Vagina (tissue), 2 donors: ENCODE data around the gene MYH8. TPM values are rescaled to one million over a fixed set of nuclear protein-coding genes. Genes with fewer than 3 reads are reported as not detected.

Source experiments
- DNase-seq, 2 donors: peaks; one replicate each; pipeline ENCODE4 v3.0.0-alpha.2; 2017; ENCODE audit errors: extremely low spot score in 2 of 2
- H3K27ac ChIP-seq: fragments of 200-600 bp; sonication (generic); one replicate; pipeline ENCODE4 v1.5.1; 2019
- H3K27me3 ChIP-seq: fragments of 200-600 bp; sonication (generic); one replicate; pipeline ENCODE4 v1.5.1; 2019
- H3K36me3 ChIP-seq, 2 donors: fragments of 200-600 bp; sonication (generic); one replicate each; pipeline ENCODE4 v1.5.1; 2017 to 2019
- H3K4me1 ChIP-seq: fragments of 200-600 bp; sonication (generic); one replicate; pipeline ENCODE4 v1.5.1; 2019
- H3K4me3 ChIP-seq, 2 donors: fragments of 200-600 bp; sonication (generic); 1 replicate in 1 of 2; 2 replicates in 1 of 2; pipeline ENCODE4 v1.5.1; 2016 to 2019
- H3K9me3 ChIP-seq: fragments of 200-600 bp; sonication (generic); one replicate; pipeline ENCODE4 v1.5.1; 2019
- POLR2A ChIP-seq, 2 donors: fragments of 450-650 bp; IDR thresholded peaks; one replicate each; pipeline ENCODE4 v1.6.1; 2017; ENCODE audit warnings: antibody characterized with exemption in 2 of 2, mild to moderate bottlenecking in 2 of 2, moderate library complexity in 2 of 2
- POLR2AphosphoS5 ChIP-seq, 2 donors: sonication (generic); formaldehyde crosslinking; IDR thresholded peaks; one replicate each; pipeline ENCODE4 v1.9.0; 2017; ENCODE audit warnings: antibody characterized with exemption in 2 of 2, mild to moderate bottlenecking in 2 of 2, low read depth in 1 of 2; ENCODE audit not compliant: insufficient read depth in 1 of 2
- intact Hi-C: fragments of 100-400 bp; cut with DNase I; formaldehyde crosslinking; loops from one replicate; pipeline ENCODE4 v1.15.1; 2023
- total RNA-seq: library from RNA; depleted of rRNA; stranded (reverse); fragments of >200 nt; gene quantifications from one replicate; pipeline ENCODE4 v1.2.3, GENCODE V29; 2016
- TF ChIP-seq, protein P1 (sequence below), 3 experiments: fragments of 450-650 bp in 2 of 3; fragments of 200-600 bp in 1 of 3; sonication (generic) in 1 of 3; IDR thresholded peaks; one replicate each; pipeline ENCODE4 v1.5.1; 2017 to 2019; ENCODE audit warnings: antibody characterized with exemption in 3 of 3, mild to moderate bottlenecking in 2 of 3, moderate library complexity in 2 of 3

MYH8 gene
- total RNA-seq, 1 donor from 2014 or later = not detected

DNA sequence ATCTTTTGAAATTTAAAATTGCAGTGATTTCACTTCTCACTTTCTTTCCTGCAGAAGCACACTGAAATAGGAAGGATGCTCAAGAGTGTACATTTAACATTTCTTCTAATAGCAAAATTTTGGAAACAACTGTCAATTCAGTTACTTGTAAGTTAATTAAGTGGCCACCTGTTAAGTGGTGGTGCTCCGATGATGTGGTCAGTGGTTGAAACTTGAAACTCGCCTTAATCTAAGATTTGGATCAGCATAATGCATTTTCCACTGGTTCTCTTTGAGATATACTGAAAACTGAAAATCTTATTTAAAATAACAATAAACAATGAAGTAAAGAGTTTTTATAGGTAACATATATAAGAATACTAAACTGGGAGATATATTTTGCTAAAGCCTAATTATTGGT, 7.0 kb upstream of the MYH8 start:
- no peak for TF ChIP-seq POLR2AphosphoS5 (IDR thresholded peaks at IDR 0.05; ENCODE audit: insufficient read depth in 1 of 2, low read depth in 1 of 2)
- TF ChIP-seq, protein P1, sequence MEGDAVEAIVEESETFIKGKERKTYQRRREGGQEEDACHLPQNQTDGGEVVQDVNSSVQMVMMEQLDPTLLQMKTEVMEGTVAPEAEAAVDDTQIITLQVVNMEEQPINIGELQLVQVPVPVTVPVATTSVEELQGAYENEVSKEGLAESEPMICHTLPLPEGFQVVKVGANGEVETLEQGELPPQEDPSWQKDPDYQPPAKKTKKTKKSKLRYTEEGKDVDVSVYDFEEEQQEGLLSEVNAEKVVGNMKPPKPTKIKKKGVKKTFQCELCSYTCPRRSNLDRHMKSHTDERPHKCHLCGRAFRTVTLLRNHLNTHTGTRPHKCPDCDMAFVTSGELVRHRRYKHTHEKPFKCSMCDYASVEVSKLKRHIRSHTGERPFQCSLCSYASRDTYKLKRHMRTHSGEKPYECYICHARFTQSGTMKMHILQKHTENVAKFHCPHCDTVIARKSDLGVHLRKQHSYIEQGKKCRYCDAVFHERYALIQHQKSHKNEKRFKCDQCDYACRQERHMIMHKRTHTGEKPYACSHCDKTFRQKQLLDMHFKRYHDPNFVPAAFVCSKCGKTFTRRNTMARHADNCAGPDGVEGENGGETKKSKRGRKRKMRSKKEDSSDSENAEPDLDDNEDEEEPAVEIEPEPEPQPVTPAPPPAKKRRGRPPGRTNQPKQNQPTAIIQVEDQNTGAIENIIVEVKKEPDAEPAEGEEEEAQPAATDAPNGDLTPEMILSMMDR (IDR thresholded peaks at IDR 0.05) = no peak
- TF ChIP-seq POLR2A (IDR thresholded peaks at IDR 0.05) = no peak
- DNase-seq = no peak

DNA sequence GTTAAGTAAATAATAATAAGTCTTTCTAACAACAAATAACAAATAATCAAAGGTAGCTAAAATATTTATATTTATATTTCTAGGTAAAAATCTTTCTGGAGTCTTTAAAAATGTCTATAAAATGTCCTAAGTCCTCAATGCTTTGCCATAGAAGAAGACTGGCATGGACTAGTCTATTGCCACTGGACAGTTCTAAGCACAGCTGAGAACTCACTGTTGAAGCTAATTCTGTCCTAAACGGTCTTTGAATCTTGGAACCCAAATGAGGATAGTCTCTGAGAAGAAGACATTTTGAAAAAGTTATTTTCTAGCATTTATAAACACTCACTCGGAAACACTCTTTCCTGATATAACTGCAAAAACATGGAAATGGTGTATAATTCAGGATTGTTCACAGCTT, 539 bp downstream of the MYH8 start:
- Histone ChIP-seq H3K4me1 (no peaks in the 10 kb centered on the region), H3K36me3 (no peaks in the 10 kb centered on the region), H3K4me3 (no peak overlapping the region), H3K27ac (no peak overlapping the region), H3K27me3 (no peaks in the 10 kb centered on the region), H3K9me3 (no peaks in the 10 kb centered on the region)
- DNase-seq = no peak
- TF ChIP-seq, protein P1 (IDR thresholded peaks at IDR 0.05) = no peak
- no peak for TF ChIP-seq POLR2A (IDR thresholded peaks at IDR 0.05)
- TF ChIP-seq POLR2AphosphoS5 (IDR thresholded peaks at IDR 0.05; ENCODE audit: insufficient read depth in 1 of 2, low read depth in 1 of 2) = no peak
- intact Hi-C loops = no loop called here

More for the DNA sequence above, 7.0 kb upstream of the MYH8 start:
- no peaks in the 10 kb centered on the region for H3K9me3 ChIP-seq
- H3K36me3 ChIP-seq = no peaks in the 10 kb centered on the region
- H3K4me3 ChIP-seq = no peak overlapping the region
- intact Hi-C loops = no loop called here
- no peaks in the 10 kb centered on the region for H3K27me3 ChIP-seq
- no peak overlapping the region for H3K27ac ChIP-seq
- H3K4me1 ChIP-seq = no peaks in the 10 kb centered on the region

DNA sequence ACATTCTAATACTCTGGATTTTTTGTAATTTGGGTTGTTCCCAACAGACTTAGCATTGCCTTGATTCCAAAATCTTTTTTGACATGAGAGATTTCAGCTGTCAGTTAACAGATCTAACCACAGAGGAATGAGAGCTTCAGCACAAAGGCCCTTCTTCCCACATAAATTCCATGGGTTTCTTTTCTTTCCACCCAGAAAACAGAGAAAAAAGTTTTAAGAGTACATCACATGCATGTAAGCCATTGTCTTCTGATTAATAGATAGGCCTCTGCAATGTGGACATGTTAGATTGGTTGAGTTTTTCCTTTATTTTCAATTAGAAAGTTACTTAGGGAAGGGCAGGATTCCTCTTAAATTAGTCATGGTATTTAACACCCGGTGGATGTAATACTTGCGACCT, 939 bp downstream of the MYH8 start:
- H3K27ac ChIP-seq = no peak overlapping the region
- no peak for DNase-seq
- no peaks in the 10 kb centered on the region for H3K27me3 ChIP-seq
- intact Hi-C loops = no loop called here
- no peak overlapping the region for H3K4me3 ChIP-seq
- no peaks in the 10 kb centered on the region for H3K9me3 ChIP-seq
- no peaks in the 10 kb centered on the region for H3K36me3 ChIP-seq
- H3K4me1 ChIP-seq = no peaks in the 10 kb centered on the region
- TF ChIP-seq, protein P1 (IDR thresholded peaks at IDR 0.05) = no peak
- TF ChIP-seq POLR2AphosphoS5 (IDR thresholded peaks at IDR 0.05; ENCODE audit: insufficient read depth in 1 of 2, low read depth in 1 of 2) (no peak), POLR2A (IDR thresholded peaks at IDR 0.05) (no peak)

DNA sequence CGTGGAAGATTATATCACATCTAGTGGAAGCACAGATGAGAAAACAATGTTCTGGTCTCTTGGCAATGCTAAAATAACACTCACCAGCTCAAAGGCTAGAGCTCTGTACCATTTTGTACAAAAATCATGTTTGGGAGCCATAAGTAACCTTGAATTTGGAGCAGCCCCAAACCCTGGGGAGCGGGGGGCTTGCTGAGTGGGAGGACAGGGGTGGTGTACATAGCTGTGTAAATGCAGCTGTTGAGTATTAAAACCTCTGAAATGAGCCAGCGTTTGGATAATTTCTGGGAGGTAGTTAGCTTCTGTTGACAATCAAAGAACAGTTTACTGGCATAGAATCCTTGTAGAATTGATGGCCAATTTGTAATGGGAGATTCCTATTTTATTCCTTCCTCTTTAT, 4.3 kb downstream of the MYH8 start:
- H3K4me1 ChIP-seq = no peaks in the 10 kb centered on the region
- TF ChIP-seq POLR2A (IDR thresholded peaks at IDR 0.05) (no peak), POLR2AphosphoS5 (IDR thresholded peaks at IDR 0.05; ENCODE audit: insufficient read depth in 1 of 2, low read depth in 1 of 2) (no peak)
- TF ChIP-seq, protein P1 (IDR thresholded peaks at IDR 0.05) = no peak
- no peak overlapping the region for H3K27ac ChIP-seq
- H3K9me3 ChIP-seq = no peaks in the 10 kb centered on the region
- no peak overlapping the region for H3K4me3 ChIP-seq
- H3K36me3 ChIP-seq = no peaks in the 10 kb centered on the region
- DNase-seq = no peak
- H3K27me3 ChIP-seq = no peaks in the 10 kb centered on the region
- intact Hi-C loops = no loop called here

DNA sequence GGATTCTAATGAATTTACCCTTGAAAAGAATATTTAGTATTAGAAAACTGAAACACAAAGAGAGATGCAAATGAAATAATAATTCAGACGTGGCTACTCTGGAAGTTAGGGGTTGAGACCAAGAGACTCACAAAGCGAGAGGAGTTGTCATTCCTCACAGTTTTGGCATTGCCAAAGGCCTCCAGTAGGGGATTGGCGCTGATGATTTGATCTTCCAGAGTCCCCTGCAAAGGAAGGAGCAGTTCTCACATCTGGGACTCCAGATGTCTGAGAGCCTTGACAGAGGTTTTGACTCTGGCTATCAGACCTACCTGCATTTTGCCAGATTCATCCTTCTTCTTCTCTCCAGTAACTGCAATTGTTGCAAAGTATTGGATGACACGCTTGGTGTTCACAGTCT, 6.6 kb downstream of the MYH8 start:
- no peaks in the 10 kb centered on the region for H3K36me3 ChIP-seq
- no peaks in the 10 kb centered on the region for H3K4me1 ChIP-seq
- H3K4me3 ChIP-seq = no peak overlapping the region
- H3K9me3 ChIP-seq = no peaks in the 10 kb centered on the region
- TF ChIP-seq POLR2AphosphoS5 (IDR thresholded peaks at IDR 0.05; ENCODE audit: insufficient read depth in 1 of 2, low read depth in 1 of 2) (no peak), POLR2A (IDR thresholded peaks at IDR 0.05) (no peak)
- TF ChIP-seq, protein P1 (IDR thresholded peaks at IDR 0.05) = no peak
- intact Hi-C loops = no loop called here
- H3K27me3 ChIP-seq = no peaks in the 10 kb centered on the region
- H3K27ac ChIP-seq = no peak overlapping the region
- no peak for DNase-seq
